A549 treated with AZD9567 at 1 μM for 4 hours (cell line): Measurements from ENCODE around the gene SNRNP27. TPM values are rescaled to one million over a fixed set of nuclear protein-coding genes. Genes with fewer than 3 reads are reported as not detected.

Experiments used
- total RNA-seq: library from RNA; stranded (reverse); fragments of 200-300 nt; extraction: Qiagen RNA extraction; gene quantifications from 5 replicates; pipeline ENCODE4 v1.2.3, GENCODE V29; 2022; ENCODE audit not compliant: insufficient read depth

The SNRNP27 gene, protein sequence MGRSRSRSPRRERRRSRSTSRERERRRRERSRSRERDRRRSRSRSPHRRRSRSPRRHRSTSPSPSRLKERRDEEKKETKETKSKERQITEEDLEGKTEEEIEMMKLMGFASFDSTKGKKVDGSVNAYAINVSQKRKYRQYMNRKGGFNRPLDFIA
- total RNA-seq = 48.0 to 76.2 TPM (median 58.3 TPM) in 5 replicates

DNA sequence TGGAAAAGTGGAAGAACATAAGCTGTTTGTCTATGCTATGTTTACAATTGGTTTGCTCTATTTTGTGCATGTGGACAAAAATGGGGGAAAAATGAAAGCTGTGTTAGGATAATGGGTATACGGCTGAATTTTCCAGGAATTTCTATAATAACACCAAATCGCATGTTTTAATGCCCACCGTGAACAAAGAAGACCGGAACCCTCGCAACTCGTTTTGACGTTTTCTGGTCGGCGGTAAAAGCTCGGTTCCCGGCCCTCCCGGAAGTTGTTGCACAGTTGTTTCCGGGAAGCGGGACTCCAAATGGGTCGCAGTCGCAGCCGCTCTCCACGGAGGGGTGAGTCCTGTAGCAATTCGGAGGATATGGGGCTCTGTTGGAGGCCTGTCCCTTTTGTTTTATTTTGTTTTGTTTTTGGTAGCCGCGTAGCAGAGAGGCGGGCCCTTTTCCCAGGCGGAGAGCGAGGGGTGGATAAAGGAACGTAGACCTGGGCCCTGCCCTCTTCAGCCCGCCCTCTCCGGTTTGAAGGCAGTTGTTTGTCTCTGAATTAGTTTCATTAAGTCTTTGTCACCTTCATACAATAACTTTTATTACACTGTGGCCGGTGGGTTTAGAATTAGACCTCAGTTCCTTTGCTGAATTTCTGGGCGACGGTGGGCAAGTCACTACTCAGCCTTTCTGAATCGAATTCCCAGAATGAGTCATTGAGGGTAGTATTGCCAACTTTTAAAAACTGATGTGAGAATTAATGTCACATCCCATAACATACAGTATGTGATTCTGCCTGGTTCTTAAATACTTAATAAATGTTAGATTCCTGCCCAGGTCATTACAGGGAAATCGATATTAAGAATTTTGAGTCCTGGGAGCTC is at the start of gene SNRNP27:
SNRNP27 (plus strand) TSS at position 273 of the 868 bp plus-strand sequence; CDS start at position 302, 29 bp downstream.

DNA sequence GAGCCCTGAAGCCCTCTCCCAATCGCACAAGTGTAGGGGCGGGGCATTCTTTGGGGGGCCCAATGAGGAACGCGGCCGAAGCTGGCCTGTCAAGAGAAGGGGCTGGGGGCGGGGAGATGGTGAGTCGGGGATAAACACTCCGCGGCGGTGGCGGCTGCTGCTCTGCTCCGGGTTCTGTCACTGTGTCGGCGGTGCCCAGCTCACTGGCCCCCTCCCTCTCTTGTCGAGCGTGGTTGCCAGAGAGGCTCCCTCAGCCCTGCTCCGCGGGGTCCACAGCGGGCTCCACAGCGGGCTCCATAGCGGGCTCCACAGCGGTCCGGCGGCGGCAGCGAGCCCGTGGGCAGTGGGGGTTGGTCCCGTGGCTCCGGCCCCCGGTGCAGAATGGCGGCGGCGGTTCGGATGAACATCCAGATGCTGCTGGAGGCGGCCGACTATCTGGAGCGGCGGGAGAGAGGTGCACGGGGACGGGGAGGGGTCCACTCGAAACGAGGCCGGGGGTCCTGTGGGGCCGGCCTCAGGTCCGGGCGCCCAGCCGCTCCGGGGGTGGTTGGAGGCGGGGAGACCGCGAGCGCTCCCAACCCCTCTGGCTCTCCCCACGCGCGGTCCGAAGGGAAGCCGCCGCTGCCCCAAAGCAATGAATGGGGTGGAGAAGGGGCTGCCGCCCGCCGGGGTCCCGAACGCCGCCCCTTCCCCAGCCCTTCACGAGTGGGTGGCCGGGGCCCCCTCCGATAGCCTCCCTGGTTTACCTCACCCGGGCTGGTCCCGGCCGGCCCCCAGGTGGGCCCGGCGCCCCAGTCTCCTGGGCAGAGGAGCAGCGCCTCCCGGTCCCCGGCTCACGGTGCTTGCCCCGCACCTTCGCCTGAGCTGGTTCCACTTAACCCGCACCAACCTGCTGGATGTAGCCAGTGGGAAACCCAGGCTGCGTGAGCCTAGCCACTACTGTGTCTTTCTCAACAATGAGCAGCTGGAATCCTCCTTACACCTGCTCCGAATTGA is 21.5 kb downstream of the SNRNP27 start, which contains the start of gene MXD1:
MXD1 (plus strand) TSS at position 160 of the 996 bp plus-strand sequence; CDS start at position 382, 222 bp downstream.

Other genes with a start within 250 kb of the SNRNP27 start
- gene ANXA4, start 151.8 kb upstream of the SNRNP27 start, total RNA-seq = 337 to 371 TPM (median 347 TPM) in 5 replicates
- gene GMCL1, start 64.3 kb upstream of the SNRNP27 start, total RNA-seq = 7.8 to 11.7 TPM (median 11.1 TPM) in 5 replicates
- gene MXD1, start 21.2 kb downstream of the SNRNP27 start, total RNA-seq = 1.8 to 2.7 TPM (median 2.4 TPM) in 5 replicates
- gene ASPRV1, start 67.7 kb downstream of the SNRNP27 start, total RNA-seq = 0.17 to 0.36 TPM (median 0.23 TPM) in 4 of 5 replicates, not detected in the other
- 374 to 398 TPM (median 391 TPM) in 5 replicates for gene PCBP1, start 193.5 kb downstream of the SNRNP27 start, total RNA-seq